Measurements from ENCODE around the gene NLGN1. TPM values are rescaled to one million over a fixed set of nuclear protein-coding genes. Genes with fewer than 3 reads are reported as not detected.

The NLGN1 gene
- total and polyA plus RNA-seq, 2 of the 13 experiments (the other 11 are each of a cell fraction or from before 2014, with no cell fraction given), result not detected

- TF ChIP-seq, protein P1, sequence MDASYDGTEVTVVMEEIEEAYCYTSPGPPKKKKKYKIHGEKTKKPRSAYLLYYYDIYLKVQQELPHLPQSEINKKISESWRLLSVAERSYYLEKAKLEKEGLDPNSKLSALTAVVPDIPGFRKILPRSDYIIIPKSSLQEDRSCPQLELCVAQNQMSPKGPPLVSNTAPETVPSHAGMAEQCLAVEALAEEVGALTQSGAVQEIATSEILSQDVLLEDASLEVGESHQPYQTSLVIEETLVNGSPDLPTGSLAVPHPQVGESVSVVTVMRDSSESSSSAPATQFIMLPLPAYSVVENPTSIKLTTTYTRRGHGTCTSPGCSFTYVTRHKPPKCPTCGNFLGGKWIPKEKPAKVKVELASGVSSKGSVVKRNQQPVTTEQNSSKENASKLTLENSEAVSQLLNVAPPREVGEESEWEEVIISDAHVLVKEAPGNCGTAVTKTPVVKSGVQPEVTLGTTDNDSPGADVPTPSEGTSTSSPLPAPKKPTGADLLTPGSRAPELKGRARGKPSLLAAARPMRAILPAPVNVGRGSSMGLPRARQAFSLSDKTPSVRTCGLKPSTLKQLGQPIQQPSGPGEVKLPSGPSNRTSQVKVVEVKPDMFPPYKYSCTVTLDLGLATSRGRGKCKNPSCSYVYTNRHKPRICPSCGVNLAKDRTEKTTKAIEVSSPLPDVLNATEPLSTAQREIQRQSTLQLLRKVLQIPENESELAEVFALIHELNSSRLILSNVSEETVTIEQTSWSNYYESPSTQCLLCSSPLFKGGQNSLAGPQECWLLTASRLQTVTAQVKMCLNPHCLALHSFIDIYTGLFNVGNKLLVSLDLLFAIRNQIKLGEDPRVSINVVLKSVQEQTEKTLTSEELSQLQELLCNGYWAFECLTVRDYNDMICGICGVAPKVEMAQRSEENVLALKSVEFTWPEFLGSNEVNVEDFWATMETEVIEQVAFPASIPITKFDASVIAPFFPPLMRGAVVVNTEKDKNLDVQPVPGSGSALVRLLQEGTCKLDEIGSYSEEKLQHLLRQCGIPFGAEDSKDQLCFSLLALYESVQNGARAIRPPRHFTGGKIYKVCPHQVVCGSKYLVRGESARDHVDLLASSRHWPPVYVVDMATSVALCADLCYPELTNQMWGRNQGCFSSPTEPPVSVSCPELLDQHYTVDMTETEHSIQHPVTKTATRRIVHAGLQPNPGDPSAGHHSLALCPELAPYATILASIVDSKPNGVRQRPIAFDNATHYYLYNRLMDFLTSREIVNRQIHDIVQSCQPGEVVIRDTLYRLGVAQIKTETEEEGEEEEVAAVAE (CRISPR knock-in tag; IDR thresholded peaks at IDR 0.05; ENCODE audit: borderline replicate concordance), result no peak
- TF ChIP-seq ZNF20 (CRISPR knock-in tag; IDR thresholded peaks at IDR 0.05) (no peak), ZNF772 (CRISPR knock-in tag; IDR thresholded peaks at IDR 0.05) (no peak), XRCC5 (optimal IDR thresholded peaks at IDR 0.05; ENCODE audit: low read length) (no peak), PREB (CRISPR knock-in tag; IDR thresholded peaks at IDR 0.05) (no peak), ZNF615 (CRISPR knock-in tag; IDR thresholded peaks at IDR 0.05; ENCODE audit: borderline replicate concordance) (no peak), ZNF432 (CRISPR knock-in tag; IDR thresholded peaks at IDR 0.05; ENCODE audit: borderline replicate concordance) (no peak), SMAD3 (CRISPR knock-in tag; IDR thresholded peaks at IDR 0.05) (no peak)
These were observed 104.5 kb downstream of the NLGN1 start (continued) for GRCh38 chr3:173501931-173502489.
